Activated CD8-positive, alpha-beta T cell treated with anti-CD3 and anti-CD28 coated beads, Interleukin-2, amount 10 ng/mL, durations not matched to agents 7 days and 5 days (primary cell): Measurements from ENCODE around the gene UPK3B. TPM values are rescaled to one million over a fixed set of nuclear protein-coding genes. Genes with fewer than 3 reads are reported as not detected.
"Not testable (repeated sequence)": the region's sequence is repeated elsewhere in the genome, so short reads cannot be mapped to it uniquely, and the experiment has no call there.

Source experiments
- ATAC-seq: fragments of 150-1000 bp; cut with Tn5 transposase; one replicate; pipeline ENCODE4 v1.10.0; 2021; ENCODE audit warnings: moderate library complexity
- CTCF ChIA-PET: fragments of 350-600 bp; sonication (Branson Sonifier 250); formaldehyde crosslinking; loops from one replicate; lab custom pipeline; 2021; ENCODE audit warnings: antibody characterized with exemption; lab: Charles Lee
- POLR2A ChIA-PET: fragments of 350-600 bp; sonication (Branson Sonifier 250); formaldehyde crosslinking; loops from one replicate; lab custom pipeline; 2021; ENCODE audit warnings: antibody characterized with exemption; lab: Charles Lee
- DNase-seq: peaks from one replicate; pipeline ENCODE4 v3.0.0-alpha.2; 2020
- H3K27ac Mint-ChIP-seq: one replicate; pipeline ENCODE4 v1.8.0; 2021; ENCODE audit warnings: mild to moderate bottlenecking, mixed read lengths
- H3K27me3 Mint-ChIP-seq: one replicate; pipeline ENCODE4 v1.8.0; 2021; ENCODE audit warnings: low read depth, mixed read lengths
- H3K36me3 Mint-ChIP-seq: one replicate; pipeline ENCODE4 v1.8.0; 2021; ENCODE audit warnings: low read depth, mixed read lengths
- H3K4me1 Mint-ChIP-seq: one replicate; pipeline ENCODE4 v1.8.0; 2021; ENCODE audit warnings: low read depth, mixed read lengths
- H3K4me3 Mint-ChIP-seq: one replicate; pipeline ENCODE4 v1.8.0; 2021; ENCODE audit warnings: mild to moderate bottlenecking, mixed read lengths
- H3K9me3 Mint-ChIP-seq: one replicate; pipeline ENCODE4 v1.8.0; 2022; ENCODE audit warnings: mixed read lengths; ENCODE audit not compliant: insufficient read depth
- total RNA-seq, 2 experiments: library from RNA; stranded (reverse); gene quantifications; one replicate each; pipeline ENCODE4 v1.2.3, GENCODE V29; 2021

Gene UPK3B
- under 1 TPM; 0.68 to 0.92 TPM for total RNA-seq

DNA sequence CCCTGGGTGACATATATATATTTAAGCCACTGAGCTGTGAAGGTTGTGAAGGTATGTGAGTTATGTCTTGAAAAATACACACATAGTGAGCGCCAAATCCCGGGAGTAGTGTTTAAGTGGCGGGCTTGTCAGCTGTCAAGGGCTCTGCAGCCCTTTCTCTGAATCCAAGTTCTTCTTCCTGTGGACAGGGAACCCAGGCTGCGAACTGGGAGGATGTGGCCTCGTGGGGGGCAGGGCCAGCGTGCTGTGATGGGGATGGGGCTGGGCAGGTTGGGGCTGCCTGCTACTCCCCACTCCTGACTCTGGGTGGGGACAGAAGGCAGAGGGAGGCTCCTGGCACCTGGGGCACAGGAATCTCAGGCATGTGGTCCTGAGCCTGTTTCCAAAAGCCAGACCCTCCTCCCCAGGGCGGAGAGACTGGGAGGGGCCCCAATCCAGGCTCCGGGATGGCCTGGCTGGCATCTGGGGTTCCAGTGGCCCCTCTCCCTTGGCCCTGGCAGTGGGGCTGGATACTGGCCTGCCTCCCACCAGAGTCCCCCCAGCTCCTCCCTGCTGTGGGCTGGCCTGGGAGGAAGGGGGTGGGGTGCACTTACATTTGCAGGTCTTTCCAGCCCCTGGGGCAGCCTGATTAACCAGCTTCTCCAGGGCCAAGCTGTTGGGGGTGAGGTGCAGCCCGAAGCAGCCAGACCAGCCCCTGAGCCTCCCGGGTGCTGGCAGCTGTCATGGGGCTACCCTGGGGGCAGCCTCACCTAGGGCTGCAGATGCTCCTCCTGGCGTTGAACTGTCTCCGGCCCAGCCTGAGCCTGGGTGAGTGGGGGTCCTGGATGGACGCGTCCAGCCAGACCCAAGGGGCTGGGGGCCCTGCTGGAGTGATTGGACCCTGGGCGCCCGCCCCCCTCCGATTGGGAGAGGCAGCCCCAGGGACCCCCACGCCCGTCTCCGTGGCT is at the start of gene UPK3B:
UPK3B (plus strand) TSS at position 622 of the 947 bp plus-strand sequence; CDS start at position 723, 101 bp downstream.
- Mint-ChIP-seq H3K36me3 (no peaks in the 10 kb centered on the region), H3K27me3 (no peaks in the 10 kb centered on the region), H3K27ac (no peak within 1 kb of the TSS), H3K9me3 (no peaks in the 10 kb centered on the region), H3K4me1 (peaks cover 5% of the 10 kb centered on the region), H3K4me3 (no peak within 1 kb of the TSS)
- ChIA-PET CTCF (no interaction called here), POLR2A (no interaction called here)
- DNase-seq (peak; percentile 36), ATAC-seq (peak; percentile 29)

GRCh38 chr7:76460767-76461166 is 49.6 kb upstream of the UPK3B start:
- H3K4me1 Mint-ChIP-seq, H3K9me3 Mint-ChIP-seq, DNase-seq, H3K27me3 Mint-ChIP-seq, H3K27ac Mint-ChIP-seq, H3K4me3 Mint-ChIP-seq, POLR2A ChIA-PET, CTCF ChIA-PET, ATAC-seq, H3K36me3 Mint-ChIP-seq: not testable (repeated sequence)

DNA sequence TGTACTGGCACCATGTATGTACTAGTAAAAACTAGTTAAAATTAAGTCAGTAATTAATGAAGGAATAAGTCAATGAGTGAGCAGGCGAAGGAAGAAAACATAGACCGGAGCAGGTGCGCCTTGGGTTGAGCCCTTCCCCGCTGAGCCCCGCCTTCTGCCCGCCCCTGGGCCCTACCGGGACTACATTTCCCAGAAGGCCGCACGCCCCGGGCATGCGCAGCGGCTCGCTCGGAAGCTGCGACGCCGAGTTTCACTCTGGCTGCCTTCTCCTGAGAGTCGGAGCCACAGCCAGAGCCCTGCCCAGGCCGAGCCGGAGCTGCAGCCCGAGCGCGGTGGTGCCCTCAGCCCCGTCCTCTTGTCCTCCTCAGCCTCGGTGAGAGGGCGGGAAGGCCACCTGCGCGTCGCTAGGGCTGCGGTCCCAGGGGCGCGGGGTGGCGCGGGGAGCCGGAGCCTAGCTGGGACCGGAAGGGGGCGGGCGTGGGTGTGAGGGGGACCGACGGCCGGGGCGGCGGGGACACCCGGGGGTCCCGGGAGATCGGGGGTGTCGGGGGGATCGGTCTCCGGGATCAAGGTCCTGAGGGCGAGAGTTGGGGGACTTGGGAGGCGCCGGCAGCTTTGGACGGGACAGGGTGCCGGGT is 48.8 kb upstream of the UPK3B start, which contains the start of gene DTX2:
DTX2 (plus strand) TSS at position 246 of the 638 bp plus-strand sequence. CDS start 18,801 bp downstream, outside the sequence.
- POLR2A ChIA-PET, H3K27me3 Mint-ChIP-seq, CTCF ChIA-PET, H3K36me3 Mint-ChIP-seq, H3K9me3 Mint-ChIP-seq, H3K4me1 Mint-ChIP-seq, H3K27ac Mint-ChIP-seq: not testable (repeated sequence)
- ATAC-seq (peak; percentile 96), DNase-seq (peak; percentile 58)
- peak within 1 kb of the TSS; percentile 61 for H3K4me3 Mint-ChIP-seq

DNA sequence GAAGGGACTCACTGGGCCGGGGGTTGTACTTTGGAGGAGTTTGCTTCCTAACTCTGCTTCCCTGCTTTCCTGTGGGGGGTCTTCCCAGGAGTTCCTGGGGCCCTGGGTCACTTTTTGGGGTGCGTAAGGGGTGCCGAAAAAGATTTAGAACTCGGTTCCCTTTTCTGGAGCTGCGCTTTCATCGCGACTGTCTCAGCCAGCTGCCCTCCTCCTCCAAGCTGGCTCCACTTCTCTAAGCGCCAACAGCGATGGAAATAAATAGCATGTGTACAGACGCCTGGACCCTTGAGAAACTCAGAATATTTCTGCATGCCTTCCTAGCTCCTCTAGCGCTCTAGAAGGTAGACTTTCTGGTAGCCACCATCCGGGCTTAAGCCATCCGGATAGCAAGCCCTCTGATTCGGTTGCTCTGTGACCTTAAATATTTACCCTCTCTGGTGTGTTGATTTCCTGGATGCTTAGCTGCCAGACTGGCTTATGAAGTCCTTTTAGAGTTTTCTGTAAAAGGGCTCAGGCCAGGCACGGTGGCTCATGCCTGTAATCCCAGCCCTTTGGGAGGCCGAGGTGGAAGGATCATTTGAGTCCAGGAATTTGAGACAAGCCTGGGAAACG is 48.0 kb upstream of the UPK3B start:
- H3K4me1 Mint-ChIP-seq, H3K36me3 Mint-ChIP-seq, POLR2A ChIA-PET, H3K27me3 Mint-ChIP-seq, DNase-seq, CTCF ChIA-PET, H3K9me3 Mint-ChIP-seq, H3K4me3 Mint-ChIP-seq, H3K27ac Mint-ChIP-seq: not testable (repeated sequence)
- ATAC-seq: peak; percentile 7

- H3K4me1 Mint-ChIP-seq, H3K36me3 Mint-ChIP-seq, H3K27ac Mint-ChIP-seq, H3K9me3 Mint-ChIP-seq, POLR2A ChIA-PET, H3K27me3 Mint-ChIP-seq, CTCF ChIA-PET, H3K4me3 Mint-ChIP-seq, DNase-seq, ATAC-seq: not testable (repeated sequence)
Measured at GRCh38 chr7:76464959-76465358, 45.4 kb upstream of the UPK3B start.

- H3K27ac Mint-ChIP-seq, H3K4me3 Mint-ChIP-seq, H3K4me1 Mint-ChIP-seq, CTCF ChIA-PET, POLR2A ChIA-PET, DNase-seq, H3K27me3 Mint-ChIP-seq, H3K36me3 Mint-ChIP-seq, ATAC-seq, H3K9me3 Mint-ChIP-seq: not testable (repeated sequence)
Measured at GRCh38 chr7:76465950-76466349, 44.4 kb upstream of the UPK3B start.

GRCh38 chr7:76467743-76468404 is 42.5 kb upstream of the UPK3B start:
- ATAC-seq, H3K4me1 Mint-ChIP-seq, CTCF ChIA-PET, H3K27me3 Mint-ChIP-seq, H3K4me3 Mint-ChIP-seq, H3K9me3 Mint-ChIP-seq, DNase-seq, H3K36me3 Mint-ChIP-seq, H3K27ac Mint-ChIP-seq, POLR2A ChIA-PET: not testable (repeated sequence)

DNA sequence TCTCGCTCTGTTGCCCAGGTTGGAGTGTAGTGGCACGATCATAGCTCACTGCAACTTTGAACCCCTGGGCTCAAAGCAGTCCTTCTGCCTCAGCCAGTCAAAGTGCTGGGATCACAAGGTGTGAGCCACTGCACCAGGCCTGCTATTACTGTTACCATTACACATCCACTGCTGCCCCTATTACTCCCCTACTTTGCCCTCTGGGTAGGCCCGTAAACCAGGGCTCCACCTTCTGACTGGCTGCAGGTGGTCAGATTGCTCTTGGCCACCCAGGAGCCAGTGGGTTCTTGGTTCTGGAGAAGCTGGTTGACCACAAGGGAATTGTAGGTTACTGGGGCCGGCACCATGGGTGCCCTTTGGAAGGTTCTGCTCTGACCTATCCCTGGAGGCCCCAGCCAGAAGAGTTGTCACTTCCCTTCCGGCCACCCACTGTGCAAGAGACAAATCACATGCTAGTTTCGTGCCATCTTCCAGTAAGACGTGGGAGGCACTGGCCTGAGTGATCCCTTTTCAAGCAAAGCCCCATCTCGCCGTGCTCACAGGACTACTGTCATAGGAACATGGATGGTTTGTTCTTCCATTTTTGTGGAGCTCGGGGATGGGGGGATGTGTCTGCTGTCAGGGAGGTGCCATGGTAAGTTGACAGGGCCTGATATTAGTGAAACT is 38.7 kb upstream of the UPK3B start:
- H3K4me1 Mint-ChIP-seq, CTCF ChIA-PET, H3K4me3 Mint-ChIP-seq, H3K9me3 Mint-ChIP-seq, H3K27me3 Mint-ChIP-seq, H3K36me3 Mint-ChIP-seq, ATAC-seq, POLR2A ChIA-PET, DNase-seq, H3K27ac Mint-ChIP-seq: not testable (repeated sequence)

DNA sequence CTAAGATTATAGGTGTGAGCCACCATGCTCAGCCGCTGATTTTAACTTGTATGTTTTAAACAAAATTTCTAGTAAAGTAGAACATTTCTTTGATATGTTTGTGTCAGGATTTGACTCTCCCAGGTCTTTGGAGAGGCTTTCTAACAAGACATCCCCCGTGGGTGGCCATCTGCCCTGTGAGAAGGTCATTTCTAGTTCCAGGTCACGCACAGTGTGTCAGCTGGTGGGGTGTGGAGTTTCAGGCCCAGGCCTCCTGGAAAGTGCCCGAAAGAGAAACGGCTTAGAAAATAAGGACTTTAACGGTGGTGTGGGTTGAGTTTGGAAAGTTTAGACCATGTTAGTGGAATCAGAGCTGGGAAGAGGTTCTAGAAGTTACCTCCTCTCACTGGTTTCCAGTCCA is 37.3 kb upstream of the UPK3B start:
- POLR2A ChIA-PET, DNase-seq, CTCF ChIA-PET, H3K9me3 Mint-ChIP-seq, H3K27ac Mint-ChIP-seq, H3K27me3 Mint-ChIP-seq, H3K36me3 Mint-ChIP-seq, H3K4me1 Mint-ChIP-seq, H3K4me3 Mint-ChIP-seq, ATAC-seq: not testable (repeated sequence)

- H3K36me3 Mint-ChIP-seq, ATAC-seq, H3K27ac Mint-ChIP-seq, H3K4me3 Mint-ChIP-seq, DNase-seq, CTCF ChIA-PET, H3K9me3 Mint-ChIP-seq, POLR2A ChIA-PET, H3K27me3 Mint-ChIP-seq, H3K4me1 Mint-ChIP-seq: not testable (repeated sequence)
Measured at GRCh38 chr7:76476280-76476679, 34.1 kb upstream of the UPK3B start.

DNA sequence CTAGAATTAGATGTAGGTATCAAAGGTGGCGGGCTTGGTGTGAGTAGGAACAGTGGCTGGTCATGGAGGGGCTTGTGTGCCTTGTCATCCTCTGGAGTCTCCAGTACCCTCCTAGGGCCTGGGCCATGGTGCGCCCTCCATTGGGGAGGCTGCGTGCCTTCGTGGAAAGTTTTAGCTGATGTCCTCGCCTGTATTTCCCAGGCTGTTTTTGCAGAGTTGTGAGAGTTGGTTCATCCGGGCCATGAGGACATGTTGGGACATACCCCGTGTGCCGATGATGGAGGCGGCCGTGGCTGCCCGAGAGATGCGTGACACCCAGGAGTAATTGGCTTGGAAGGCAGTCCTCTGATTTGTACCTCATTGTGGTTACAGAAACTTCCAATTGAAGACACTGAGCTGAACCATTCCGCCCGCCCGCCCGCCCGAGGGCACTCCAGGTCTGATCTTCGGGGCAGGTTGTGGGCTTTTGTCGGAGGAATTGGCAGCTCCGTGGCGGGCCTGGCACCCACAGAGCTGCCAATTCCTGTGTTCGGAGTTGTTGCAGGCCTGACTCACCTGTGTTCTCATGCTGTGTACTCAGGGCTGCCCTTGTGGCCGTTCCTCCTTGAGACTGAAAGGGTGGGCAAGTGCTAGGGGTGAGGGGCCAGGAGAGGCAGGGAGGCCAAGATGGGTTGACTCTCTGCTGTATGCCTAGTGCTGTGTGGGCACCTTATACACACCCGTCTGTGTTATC is 33.4 kb upstream of the UPK3B start:
- POLR2A ChIA-PET: not testable (repeated sequence)

More for the DNA sequence above, 33.4 kb upstream of the UPK3B start:
- H3K27ac Mint-ChIP-seq, DNase-seq, ATAC-seq, H3K4me3 Mint-ChIP-seq, H3K27me3 Mint-ChIP-seq, H3K4me1 Mint-ChIP-seq, H3K9me3 Mint-ChIP-seq, CTCF ChIA-PET, H3K36me3 Mint-ChIP-seq: not testable (repeated sequence)
